Activated CD4-positive, alpha-beta memory T cell treated with anti-CD3 and anti-CD28 coated beads, Interleukin-2, amount 10 ng/mL, durations not matched to agents 7 days and 5 days (primary cell): Measurements from ENCODE around the gene TRIO. TPM values are rescaled to one million over a fixed set of nuclear protein-coding genes. Genes with fewer than 3 reads are reported as not detected.

Source experiments
- CTCF ChIA-PET: fragments of 350-600 bp; sonication (Branson Sonifier 250); formaldehyde crosslinking; loops from one replicate; lab custom pipeline; 2021; ENCODE audit warnings: antibody characterized with exemption, inconsistent platforms; lab: Charles Lee
- POLR2A ChIA-PET: fragments of 350-600 bp; sonication (Branson Sonifier 250); formaldehyde crosslinking; loops from one replicate; lab custom pipeline; 2021; ENCODE audit warnings: antibody characterized with exemption; lab: Charles Lee
- DNase-seq: peaks from one replicate; pipeline ENCODE4 v3.0.0-alpha.2; 2020
- H3K27ac Mint-ChIP-seq: one replicate; pipeline ENCODE4 v1.8.0; 2021; ENCODE audit warnings: mild to moderate bottlenecking, mixed read lengths
- H3K27me3 Mint-ChIP-seq: one replicate; pipeline ENCODE4 v1.8.0; 2021; ENCODE audit warnings: mixed read lengths
- H3K36me3 Mint-ChIP-seq: one replicate; pipeline ENCODE4 v1.8.0; 2021; ENCODE audit warnings: low read depth, mixed read lengths
- H3K4me1 Mint-ChIP-seq: one replicate; pipeline ENCODE4 v1.8.0; 2021; ENCODE audit warnings: mixed read lengths
- H3K4me3 Mint-ChIP-seq: one replicate; pipeline ENCODE4 v1.8.0; 2021; ENCODE audit warnings: mild to moderate bottlenecking, mixed read lengths
- H3K9me3 Mint-ChIP-seq: one replicate; pipeline ENCODE4 v1.8.0; 2021; ENCODE audit warnings: mixed read lengths
- total RNA-seq, 2 experiments: library from RNA; stranded (reverse); gene quantifications; one replicate each; pipeline ENCODE4 v1.2.3, GENCODE V29; 2021

The TRIO gene
- total RNA-seq, 2 experiments from 2014 or later = 8.1 to 8.3 TPM

GRCh38 chr5:14266686-14267085, 123.5 kb downstream of the TRIO start:
- no peak overlapping the region for H3K27ac Mint-ChIP-seq
- ChIA-PET CTCF (no interaction called here), POLR2A (no interaction called here)
- H3K4me3 Mint-ChIP-seq = no peak overlapping the region
- H3K9me3 Mint-ChIP-seq = no peaks in the 10 kb centered on the region
- peaks cover 8% of the 10 kb centered on the region for H3K4me1 Mint-ChIP-seq
- peaks cover 33% of the 10 kb centered on the region for H3K27me3 Mint-ChIP-seq
- no peaks in the 10 kb centered on the region for H3K36me3 Mint-ChIP-seq
- DNase-seq = no peak

GRCh38 chr5:14267166-14267838, 124.2 kb downstream of the TRIO start:
- no peaks in the 10 kb centered on the region for H3K36me3 Mint-ChIP-seq
- CTCF ChIA-PET = no interaction called here

GRCh38 chr5:14267991-14268708, 125.0 kb downstream of the TRIO start:
- CTCF ChIA-PET = no interaction called here
- peaks cover 8% of the 10 kb centered on the region for H3K4me1 Mint-ChIP-seq
- no peak overlapping the region for H3K4me3 Mint-ChIP-seq
- no peak for DNase-seq
- peaks cover 24% of the 10 kb centered on the region for H3K27me3 Mint-ChIP-seq
- POLR2A ChIA-PET = no interaction called here
- H3K27ac Mint-ChIP-seq = no peak overlapping the region
- no peaks in the 10 kb centered on the region for H3K36me3 Mint-ChIP-seq
- H3K9me3 Mint-ChIP-seq = no peaks in the 10 kb centered on the region

More at GRCh38 chr5:14267166-14267838, 124.2 kb downstream of the TRIO start:
- Mint-ChIP-seq H3K9me3 (no peaks in the 10 kb centered on the region), H3K27me3 (peaks cover 28% of the 10 kb centered on the region), H3K4me3 (no peak overlapping the region), H3K27ac (no peak overlapping the region), H3K4me1 (peaks cover 8% of the 10 kb centered on the region)
- no peak for DNase-seq
- POLR2A ChIA-PET = no interaction called here

GRCh38 chr5:14268738-14269137, 125.6 kb downstream of the TRIO start:
- Mint-ChIP-seq H3K4me1 (peaks cover 8% of the 10 kb centered on the region), H3K27me3 (peaks cover 19% of the 10 kb centered on the region), H3K27ac (no peak overlapping the region), H3K9me3 (no peaks in the 10 kb centered on the region), H3K36me3 (no peaks in the 10 kb centered on the region), H3K4me3 (no peak overlapping the region)
- CTCF ChIA-PET = no interaction called here
- DNase-seq = no peak
- POLR2A ChIA-PET = no interaction called here

GRCh38 chr5:14269395-14269794, 126.3 kb downstream of the TRIO start:
- H3K36me3 Mint-ChIP-seq = no peaks in the 10 kb centered on the region
- no peak overlapping the region for H3K27ac Mint-ChIP-seq
- CTCF ChIA-PET = interaction anchor here (1.8 kb wide), 1 partner anchor 20 kb away, joined by 5 read pairs; no protein-coding TSS in a partner anchor

GRCh38 chr5:14270209-14270702, 127.1 kb downstream of the TRIO start:
- Mint-ChIP-seq H3K4me3 (no peak overlapping the region), H3K9me3 (no peaks in the 10 kb centered on the region), H3K4me1 (peaks cover 2% of the 10 kb centered on the region), H3K27ac (no peak overlapping the region), H3K27me3 (peaks cover 18% of the 10 kb centered on the region), H3K36me3 (no peaks in the 10 kb centered on the region)
- DNase-seq = no peak
- ChIA-PET CTCF (interaction anchor here (1.0 to 1.8 kb wide), 7 partner anchors 8 to 281 kb away, joined by 3 to 6 read pairs (median 5); no protein-coding TSS in a partner anchor), POLR2A (no interaction called here)

More at GRCh38 chr5:14269395-14269794, 126.3 kb downstream of the TRIO start:
- DNase-seq = no peak
- Mint-ChIP-seq H3K4me1 (peaks cover 8% of the 10 kb centered on the region), H3K9me3 (no peaks in the 10 kb centered on the region), H3K27me3 (peaks cover 21% of the 10 kb centered on the region), H3K4me3 (no peak overlapping the region)
- POLR2A ChIA-PET = no interaction called here

- DNase-seq = no peak
- H3K27me3 Mint-ChIP-seq = peaks cover 16% of the 10 kb centered on the region
- no peak overlapping the region for H3K4me3 Mint-ChIP-seq
- peaks cover 11% of the 10 kb centered on the region for H3K4me1 Mint-ChIP-seq
- ChIA-PET POLR2A (no interaction called here), CTCF (interaction anchor here (1.3 kb wide), 1 partner anchor 165 kb away, joined by 4 read pairs; no protein-coding TSS in a partner anchor)
- no peaks in the 10 kb centered on the region for H3K36me3 Mint-ChIP-seq
- H3K27ac Mint-ChIP-seq = no peak overlapping the region
- no peaks in the 10 kb centered on the region for H3K9me3 Mint-ChIP-seq
Measured at GRCh38 chr5:14272548-14273205, 129.5 kb downstream of the TRIO start.

- no peak for DNase-seq
- Mint-ChIP-seq H3K4me1 (peaks cover 12% of the 10 kb centered on the region), H3K4me3 (no peak overlapping the region), H3K9me3 (no peaks in the 10 kb centered on the region), H3K27ac (no peak overlapping the region), H3K27me3 (peaks cover 15% of the 10 kb centered on the region), H3K36me3 (no peaks in the 10 kb centered on the region)
- ChIA-PET POLR2A (no interaction called here), CTCF (interaction anchor here (1.3 kb wide), 1 partner anchor 165 kb away, joined by 4 read pairs; no protein-coding TSS in a partner anchor)
Measured at GRCh38 chr5:14273207-14273767, 130.1 kb downstream of the TRIO start.

- Mint-ChIP-seq H3K36me3 (no peaks in the 10 kb centered on the region), H3K4me3 (no peak overlapping the region), H3K4me1 (peaks cover 10% of the 10 kb centered on the region), H3K9me3 (no peaks in the 10 kb centered on the region), H3K27ac (no peak overlapping the region), H3K27me3 (peaks cover 17% of the 10 kb centered on the region)
- ChIA-PET CTCF (no interaction called here), POLR2A (no interaction called here)
- DNase-seq = no peak
Measured at GRCh38 chr5:14276380-14276779, 133.2 kb downstream of the TRIO start.

- no peaks in the 10 kb centered on the region for H3K36me3 Mint-ChIP-seq
- no peak overlapping the region for H3K4me3 Mint-ChIP-seq
- no peak overlapping the region for H3K27ac Mint-ChIP-seq
- H3K4me1 Mint-ChIP-seq = peaks cover 10% of the 10 kb centered on the region
- ChIA-PET CTCF (interaction anchor here (0.9 kb wide), 1 partner anchor 9 kb away, joined by 3 read pairs; no protein-coding TSS in a partner anchor), POLR2A (interaction anchor here (1.3 kb wide), 1 partner anchor 23 kb away, joined by 3 read pairs; no protein-coding TSS in a partner anchor)
- H3K27me3 Mint-ChIP-seq = peaks cover 16% of the 10 kb centered on the region
- H3K9me3 Mint-ChIP-seq = no peaks in the 10 kb centered on the region
- no peak for DNase-seq
Measured at GRCh38 chr5:14277385-14278320, 134.5 kb downstream of the TRIO start.

- H3K27me3 Mint-ChIP-seq = peaks cover 12% of the 10 kb centered on the region
- no peak overlapping the region for H3K27ac Mint-ChIP-seq
- no peaks in the 10 kb centered on the region for H3K36me3 Mint-ChIP-seq
- H3K4me3 Mint-ChIP-seq = no peak overlapping the region
- no peak for DNase-seq
- peaks cover 10% of the 10 kb centered on the region for H3K4me1 Mint-ChIP-seq
- ChIA-PET POLR2A (no interaction called here), CTCF (interaction anchor here (1.7 kb wide), 1 partner anchor 10 kb away, joined by 6 read pairs; no protein-coding TSS in a partner anchor)
- H3K9me3 Mint-ChIP-seq = no peaks in the 10 kb centered on the region
Measured at GRCh38 chr5:14280294-14280854, 137.2 kb downstream of the TRIO start.
